A549 (cell line): Measurements from ENCODE around the gene GTPBP6. TPM values are rescaled to one million over a fixed set of nuclear protein-coding genes. Genes with fewer than 3 reads are reported as not detected.
A peak's percentile ranks its signal among the peaks of the same experiment; 100 is the strongest.

Experiments
- ATAC-seq, 2 experiments: fragments of 200-7000 bp in 1 of 2; fragments of >200 bp in 1 of 2; cut with Nextera tagmentation in 1 of 2; cut with Tn5 transposase in 1 of 2; 3 replicates each; pipeline versions ENCODE4 v1.8.0 to v1.9.1; 2018 to 2020; ENCODE audit warnings: mild to moderate bottlenecking in 1 of 2, moderate library complexity in 1 of 2
- CTCF ChIA-PET: fragments of 300-600 bp; sonication (Branson Sonifier 250); formaldehyde crosslinking; extraction: SDS; loops from one replicate; lab custom pipeline; 2021; ENCODE audit warnings: antibody characterized with exemption, inconsistent platforms; lab: Yijun Ruan, JAX
- POLR2A ChIA-PET: fragments of 350-600 bp; formaldehyde crosslinking; extraction: SDS; loops from one replicate; lab custom pipeline; 2021; ENCODE audit warnings: antibody characterized with exemption, inconsistent platforms; lab: Yijun Ruan, JAX
- DNase-seq, 2 experiments: peaks; one replicate each; pipeline versions ENCODE4 v3.0.0 to v3.0.0-alpha.2; 2011 to 2016; ENCODE audit warnings: low read depth in 1 of 2, low spot score in 1 of 2
- FAIRE-seq: peaks from 2 replicates; lab custom pipeline; 2011; peaks lifted over from hg19 to GRCh38; lab: Jason Lieb, UNC
- H3K27ac ChIP-seq, 2 experiments: fragments of >200 bp; sonication (Bioruptor Twin); formaldehyde crosslinking; 3 replicates each; pipeline ENCODE4 v1.5.1; 2016 to 2017
- H3K4me1 ChIP-seq: fragments of >200 bp; sonication (Bioruptor Twin); formaldehyde crosslinking; 3 replicates; pipeline ENCODE4 v1.6.1; 2016
- H3K4me2 ChIP-seq: fragments of >200 bp; sonication (Bioruptor Twin); formaldehyde crosslinking; 3 replicates; pipeline ENCODE4 v1.6.1; 2016
- H3K4me3 ChIP-seq: fragments of >200 bp; sonication (Bioruptor Twin); formaldehyde crosslinking; 3 replicates; pipeline ENCODE4 v1.5.1; 2016
- H3K9me3 ChIP-seq: fragments of >200 bp; sonication (Bioruptor Twin); formaldehyde crosslinking; 3 replicates; pipeline ENCODE4 v1.6.1; 2016
- BHLHE40 ChIP-seq: IDR thresholded peaks from 2 replicates; pipeline ENCODE4 v1.6.1; 2012; ENCODE audit warnings: low read depth, low read length, inconsistent platforms
- CBX2 ChIP-seq: fragments of 200-600 bp; sonication (generic); IDR thresholded peaks from 2 replicates; pipeline ENCODE4 v1.6.1; 2016; ENCODE audit warnings: low read depth, mild to moderate bottlenecking, borderline replicate concordance
- CBX8 ChIP-seq: fragments of 200-600 bp; sonication (generic); IDR thresholded peaks from 2 replicates; pipeline ENCODE4 v1.6.1; 2016
- CEBPB ChIP-seq, 2 experiments: fragments of >200 bp in 1 of 2; sonication (Bioruptor Twin) in 1 of 2; formaldehyde crosslinking in 1 of 2; IDR thresholded peaks; 2 replicates each; pipeline ENCODE4 v1.6.1; 2012 to 2016
- CHD2 ChIP-seq: fragments of 150-350 bp; IDR thresholded peaks from 2 replicates; pipeline ENCODE4 v1.6.1; 2014; ENCODE audit warnings: low read length; ENCODE audit not compliant: partially characterized antibody
- EHF ChIP-seq: fragments of 250-450 bp; sonication (Bioruptor Pico); IDR thresholded peaks from 2 replicates; pipeline ENCODE4 v1.5.0; 2020; ENCODE audit warnings: mild to moderate bottlenecking
- ESRRA ChIP-seq: fragments of 150-350 bp; IDR thresholded peaks from 2 replicates; pipeline ENCODE4 v1.6.1; 2014; ENCODE audit warnings: mild to moderate bottlenecking, low read length, borderline replicate concordance
- FOSB ChIP-seq: fragments of 250-450 bp; sonication (Bioruptor Pico); IDR thresholded peaks from 2 replicates; pipeline ENCODE4 v1.5.0; 2020; ENCODE audit warnings: mild to moderate bottlenecking, moderate library complexity
- GATA3 ChIP-seq: IDR thresholded peaks from 2 replicates; pipeline ENCODE4 v1.6.1; 2012; ENCODE audit warnings: borderline replicate concordance
- HDAC2 ChIP-seq: fragments of 200-600 bp; sonication (generic); IDR thresholded peaks from 2 replicates; pipeline ENCODE4 v1.6.1; 2016
- HES2 ChIP-seq: fragments of >200 bp; sonication (Bioruptor Twin); formaldehyde crosslinking; IDR thresholded peaks from 2 replicates; pipeline ENCODE4 v1.6.1; 2016
- HOXB13 ChIP-seq: fragments of 250-450 bp; sonication (Bioruptor Pico); IDR thresholded peaks from 2 replicates; pipeline ENCODE4 v1.5.0; 2020; ENCODE audit warnings: low read depth, mild to moderate bottlenecking, moderate library complexity
- HOXB5 ChIP-seq: fragments of 250-450 bp; sonication (Bioruptor Pico); IDR thresholded peaks from 2 replicates; pipeline ENCODE4 v1.5.0; 2020; ENCODE audit warnings: mild to moderate bottlenecking, moderate library complexity
- JUN ChIP-seq, 2 experiments: fragments of >200 bp; sonication (Bioruptor Twin); formaldehyde crosslinking; IDR thresholded peaks; 2 replicates in 1 of 2; 3 replicates in 1 of 2; pipeline ENCODE4 v1.6.1; 2016 to 2017
- MAFK ChIP-seq: fragments of 450-650 bp; IDR thresholded peaks from 2 replicates; pipeline ENCODE4 v1.6.1; 2014; ENCODE audit not compliant: partially characterized antibody
- MAZ ChIP-seq: fragments of 150-350 bp; IDR thresholded peaks from 2 replicates; pipeline ENCODE4 v1.6.1; 2014; ENCODE audit warnings: antibody characterized with exemption, low read depth, low read length, borderline replicate concordance
- PHF8 ChIP-seq: fragments of 200-600 bp; sonication (generic); IDR thresholded peaks from 2 replicates; pipeline ENCODE4 v1.6.1; 2016; ENCODE audit warnings: low read depth, mild to moderate bottlenecking, antibody characterized with exemption, moderate library complexity, borderline replicate concordance
- POLR2A ChIP-seq: IDR thresholded peaks from 2 replicates; pipeline ENCODE4 v1.6.1; 2012; ENCODE audit warnings: mild to moderate bottlenecking, low read length
- POLR2AphosphoS2 ChIP-seq: conservative IDR thresholded peaks from 2 replicates; pipeline ENCODE4 v1.6.1; 2012; ENCODE audit warnings: low read length, improper control_type of control experiment, inconsistent platforms
- RARB ChIP-seq: fragments of 250-450 bp; sonication (Bioruptor Pico); IDR thresholded peaks from 2 replicates; pipeline ENCODE4 v1.8.0; 2021; ENCODE audit warnings: mild to moderate bottlenecking, moderate library complexity
- RFX5 ChIP-seq: fragments of 450-650 bp; IDR thresholded peaks from 2 replicates; pipeline ENCODE4 v1.7.1; 2014; ENCODE audit warnings: antibody characterized with exemption, mild to moderate bottlenecking, moderate library complexity
- TFCP2L1 ChIP-seq: fragments of 250-450 bp; sonication (Bioruptor Pico); IDR thresholded peaks from 2 replicates; pipeline ENCODE4 v1.5.0; 2021; ENCODE audit warnings: mild to moderate bottlenecking
- TP53 ChIP-seq: fragments of 250-450 bp; sonication (Bioruptor Pico); IDR thresholded peaks from 2 replicates; pipeline ENCODE4 v1.5.0; 2021; ENCODE audit warnings: mild to moderate bottlenecking, moderate library complexity
- ZNF302 ChIP-seq: fragments of 250-450 bp; sonication (Bioruptor Pico); IDR thresholded peaks from 2 replicates; pipeline ENCODE4 v1.9.0; 2021; ENCODE audit warnings: inconsistent platforms, mild to moderate bottlenecking, moderate library complexity
- ZSCAN20 ChIP-seq: fragments of 250-450 bp; sonication (Bioruptor Pico); IDR thresholded peaks from 2 replicates; pipeline ENCODE4 v1.8.0; 2022; ENCODE audit warnings: mild to moderate bottlenecking, moderate library complexity
- WGBS: methylation state at CpG from one replicate; pipeline ENCODE4 v1.1.6; 2017; ENCODE audit errors: missing lambda C conversion rate; 5-methylcytosine and 5-hydroxymethylcytosine counted together
- polyA plus RNA-seq, 4 experiments: library from polyadenylated mRNA; depleted of rRNA in 3 of 4; stranded (reverse); fragments of >200 nt; fragmentation: RNase III in 1 of 4; extraction: RNeasy Plus Mini Kit Qiagen cat#74134 plus additional on column Dnase treatment in 1 of 4; gene quantifications; 2 replicates in 3 of 4; 3 replicates in 1 of 4; pipeline ENCODE4 v1.2.3, GENCODE V29; 2011 to 2017
- TF ChIP-seq, protein P1 (sequence below): IDR thresholded peaks from 2 replicates; pipeline ENCODE4 v1.6.1; 2012
- TF ChIP-seq, protein P2 (sequence below): fragments of 250-450 bp; sonication (Bioruptor Pico); IDR thresholded peaks from 2 replicates; pipeline ENCODE4 v1.5.0; 2021; ENCODE audit warnings: mild to moderate bottlenecking, moderate library complexity, borderline replicate concordance
- TF ChIP-seq, protein P3 (sequence below): fragments of 200-600 bp; sonication (generic); IDR thresholded peaks from 2 replicates; pipeline ENCODE4 v1.6.1; 2016; ENCODE audit warnings: antibody characterized with exemption, mild to moderate bottlenecking, moderate library complexity

Gene GTPBP6
- polyA plus RNA-seq, 2 of the 4 experiments (the other 2 are of a cell fraction) = 26.0 to 41.2 TPM

- TF ChIP-seq MAZ = 0 out of 2 replicates have a peak, but pooled peaks have one; percentile 10
- TF ChIP-seq TFCP2L1 (CRISPR knock-in tag) = no peak
- no peak for TF ChIP-seq CBX2
- TF ChIP-seq RARB = no peak
- 0 out of 2 replicates have a peak, but pooled peaks have one; percentile 31 for TF ChIP-seq RFX5
- TF ChIP-seq PHF8 = peak; percentile 30; the same call in 1 of the 2 replicates
- TF ChIP-seq EHF = no peak
- TF ChIP-seq, protein P1, sequence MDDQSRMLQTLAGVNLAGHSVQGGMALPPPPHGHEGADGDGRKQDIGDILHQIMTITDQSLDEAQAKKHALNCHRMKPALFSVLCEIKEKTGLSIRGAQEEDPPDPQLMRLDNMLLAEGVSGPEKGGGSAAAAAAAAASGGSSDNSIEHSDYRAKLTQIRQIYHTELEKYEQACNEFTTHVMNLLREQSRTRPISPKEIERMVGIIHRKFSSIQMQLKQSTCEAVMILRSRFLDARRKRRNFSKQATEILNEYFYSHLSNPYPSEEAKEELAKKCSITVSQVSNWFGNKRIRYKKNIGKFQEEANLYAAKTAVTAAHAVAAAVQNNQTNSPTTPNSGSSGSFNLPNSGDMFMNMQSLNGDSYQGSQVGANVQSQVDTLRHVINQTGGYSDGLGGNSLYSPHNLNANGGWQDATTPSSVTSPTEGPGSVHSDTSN = peak; percentile 100
- TF ChIP-seq HDAC2 = no peak
- TF ChIP-seq, protein P2, sequence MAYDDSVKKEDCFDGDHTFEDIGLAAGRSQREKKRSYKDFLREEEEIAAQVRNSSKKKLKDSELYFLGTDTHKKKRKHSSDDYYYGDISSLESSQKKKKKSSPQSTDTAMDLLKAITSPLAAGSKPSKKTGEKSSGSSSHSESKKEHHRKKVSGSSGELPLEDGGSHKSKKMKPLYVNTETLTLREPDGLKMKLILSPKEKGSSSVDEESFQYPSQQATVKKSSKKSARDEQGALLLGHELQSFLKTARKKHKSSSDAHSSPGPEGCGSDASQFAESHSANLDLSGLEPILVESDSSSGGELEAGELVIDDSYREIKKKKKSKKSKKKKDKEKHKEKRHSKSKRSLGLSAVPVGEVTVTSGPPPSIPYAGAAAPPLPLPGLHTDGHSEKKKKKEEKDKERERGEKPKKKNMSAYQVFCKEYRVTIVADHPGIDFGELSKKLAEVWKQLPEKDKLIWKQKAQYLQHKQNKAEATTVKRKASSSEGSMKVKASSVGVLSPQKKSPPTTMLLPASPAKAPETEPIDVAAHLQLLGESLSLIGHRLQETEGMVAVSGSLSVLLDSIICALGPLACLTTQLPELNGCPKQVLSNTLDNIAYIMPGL = no peak
- TF ChIP-seq CHD2 = peak; percentile 16
- peak; percentile 82 for TF ChIP-seq BHLHE40
- no peak for TF ChIP-seq ZSCAN20 (CRISPR knock-in tag)
- no peak for TF ChIP-seq HOXB13 (CRISPR knock-in tag)
- no peak for TF ChIP-seq ESRRA
- no peak for TF ChIP-seq GATA3
- TF ChIP-seq FOSB (CRISPR knock-in tag) = no peak
- no peak for TF ChIP-seq HES2
- TF ChIP-seq ZNF302 = no peak
- TF ChIP-seq CEBPB (IDR thresholded peaks at IDR 0.05) = no peak
- peak; percentile 9 to 70; a peak in 4 of 5 replicates for TF ChIP-seq JUN (IDR thresholded peaks at IDR 0.05)
- no peak for TF ChIP-seq CBX8
Observed at GRCh38 chrX:318739-319578, at the start of gene GTPBP6 (continued).

DNA sequence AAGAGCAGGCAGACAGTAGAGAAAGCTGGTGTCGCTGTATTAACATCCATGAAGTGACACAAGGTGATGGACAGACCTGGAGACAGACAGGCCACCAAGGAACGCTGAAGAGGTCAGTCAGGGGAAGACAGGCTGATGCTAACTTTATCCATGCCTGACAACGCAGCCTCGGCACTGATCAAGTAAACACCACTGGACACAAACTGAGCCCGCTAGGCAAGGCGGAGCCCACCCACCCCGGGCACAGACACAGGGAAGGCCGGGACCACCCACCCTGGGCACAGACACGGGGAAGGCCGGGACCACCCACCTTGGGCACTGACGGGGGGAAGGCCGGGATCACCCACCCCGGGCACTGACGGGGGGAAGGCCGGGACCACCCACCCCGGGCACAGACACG lies 49.3 kb upstream of the GTPBP6 start:
- Histone ChIP-seq H3K4me2 (no peak overlapping the region), H3K27ac (no peak overlapping the region), H3K9me3 (peaks cover 7% of the 10 kb centered on the region; the same call in 1 of the 3 replicates), H3K4me1 (peaks cover 14% of the 10 kb centered on the region), H3K4me3 (no peak overlapping the region)
- WGBS = 72% methylated on average over 8 of the region's 17 CpGs
- no peak for TF ChIP-seq PHF8
- no peak for TF ChIP-seq TP53 (CRISPR knock-in tag)
- TF ChIP-seq, protein P2 = no peak
- TF ChIP-seq ZSCAN20 (CRISPR knock-in tag) = no peak
- TF ChIP-seq MAFK = no peak
- no peak for TF ChIP-seq HOXB5 (CRISPR knock-in tag)
- TF ChIP-seq POLR2A = no peak
- TF ChIP-seq, protein P3, sequence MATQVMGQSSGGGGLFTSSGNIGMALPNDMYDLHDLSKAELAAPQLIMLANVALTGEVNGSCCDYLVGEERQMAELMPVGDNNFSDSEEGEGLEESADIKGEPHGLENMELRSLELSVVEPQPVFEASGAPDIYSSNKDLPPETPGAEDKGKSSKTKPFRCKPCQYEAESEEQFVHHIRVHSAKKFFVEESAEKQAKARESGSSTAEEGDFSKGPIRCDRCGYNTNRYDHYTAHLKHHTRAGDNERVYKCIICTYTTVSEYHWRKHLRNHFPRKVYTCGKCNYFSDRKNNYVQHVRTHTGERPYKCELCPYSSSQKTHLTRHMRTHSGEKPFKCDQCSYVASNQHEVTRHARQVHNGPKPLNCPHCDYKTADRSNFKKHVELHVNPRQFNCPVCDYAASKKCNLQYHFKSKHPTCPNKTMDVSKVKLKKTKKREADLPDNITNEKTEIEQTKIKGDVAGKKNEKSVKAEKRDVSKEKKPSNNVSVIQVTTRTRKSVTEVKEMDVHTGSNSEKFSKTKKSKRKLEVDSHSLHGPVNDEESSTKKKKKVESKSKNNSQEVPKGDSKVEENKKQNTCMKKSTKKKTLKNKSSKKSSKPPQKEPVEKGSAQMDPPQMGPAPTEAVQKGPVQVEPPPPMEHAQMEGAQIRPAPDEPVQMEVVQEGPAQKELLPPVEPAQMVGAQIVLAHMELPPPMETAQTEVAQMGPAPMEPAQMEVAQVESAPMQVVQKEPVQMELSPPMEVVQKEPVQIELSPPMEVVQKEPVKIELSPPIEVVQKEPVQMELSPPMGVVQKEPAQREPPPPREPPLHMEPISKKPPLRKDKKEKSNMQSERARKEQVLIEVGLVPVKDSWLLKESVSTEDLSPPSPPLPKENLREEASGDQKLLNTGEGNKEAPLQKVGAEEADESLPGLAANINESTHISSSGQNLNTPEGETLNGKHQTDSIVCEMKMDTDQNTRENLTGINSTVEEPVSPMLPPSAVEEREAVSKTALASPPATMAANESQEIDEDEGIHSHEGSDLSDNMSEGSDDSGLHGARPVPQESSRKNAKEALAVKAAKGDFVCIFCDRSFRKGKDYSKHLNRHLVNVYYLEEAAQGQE = no peak
- TF ChIP-seq POLR2AphosphoS2 = no peak
- no peak for TF ChIP-seq HES2
- FAIRE-seq (no peak), ATAC-seq (0 out of 6 replicates have a peak, but pooled peaks of 1 of the 2 experiments have one; percentile 18), DNase-seq (no peak)
- ChIA-PET POLR2A (no interaction called here), CTCF (no interaction called here)
